HG02970 (cell line): Measurements from ENCODE around the gene PRSS1.

ENCODE experiments used
- ATAC-seq: cut with Tn5 transposase; IDR thresholded peaks from one replicate; pipeline ENCODE4 v1.9.1; 2021; ENCODE audit warnings: mild to moderate bottlenecking, moderate library complexity, moderate number of reproducible peaks; ENCODE audit not compliant: unreplicated experiment, low FRiP score

PRSS1 gene

GRCh38 chr7:142791502-142791901 is 42.2 kb downstream of the PRSS1 start:
- ATAC-seq: no peak

GRCh38 chr7:142792129-142792528 is 42.9 kb downstream of the PRSS1 start:
- ATAC-seq: no peak

GRCh38 chr7:142792593-142792992 is 43.3 kb downstream of the PRSS1 start:
- ATAC-seq: no peak

- no peak for ATAC-seq
Measured at GRCh38 chr7:142793156-142793555, 43.9 kb downstream of the PRSS1 start.

GRCh38 chr7:142795339-142795863 is 46.1 kb downstream of the PRSS1 start:
- no peak for ATAC-seq

- no peak for ATAC-seq
Measured at GRCh38 chr7:142796001-142796500, 46.8 kb downstream of the PRSS1 start.

- ATAC-seq: no peak
Measured at GRCh38 chr7:142796501-142797390, 47.5 kb downstream of the PRSS1 start.

- ATAC-seq: no peak
Measured at GRCh38 chr7:142797391-142798377, 48.4 kb downstream of the PRSS1 start.

- no peak for ATAC-seq
Measured at GRCh38 chr7:142798451-142799436, 49.5 kb downstream of the PRSS1 start.

GRCh38 chr7:142799437-142799835 is 50.2 kb downstream of the PRSS1 start:
- no peak for ATAC-seq

- ATAC-seq: no peak
Measured at GRCh38 chr7:142800088-142800487, 50.8 kb downstream of the PRSS1 start.

GRCh38 chr7:142800699-142801260 is 51.5 kb downstream of the PRSS1 start:
- ATAC-seq: no peak

- no peak for ATAC-seq
Measured at GRCh38 chr7:142801601-142802295, 52.5 kb downstream of the PRSS1 start.

- no peak for ATAC-seq
Measured at GRCh38 chr7:142802301-142802700, 53.0 kb downstream of the PRSS1 start.
